DOHH2 (cell line): Measurements from ENCODE around the gene TNFSF8.

Experiments
- H3F3A ChIP-seq: fragments of 200-600 bp; sonication (generic), shearing (Covaris generic); 2 replicates; pipeline ENCODE4 v1.6.0; 2016; ENCODE audit warnings: antibody characterized with exemption, mild to moderate bottlenecking; ENCODE audit not compliant: control insufficient read depth, insufficient read depth
- H3K27ac ChIP-seq: fragments of 200-600 bp; sonication (generic); 2 replicates; pipeline ENCODE4 v1.5.1; 2014; ENCODE audit warnings: low read depth, mild to moderate bottlenecking, low read length, moderate library complexity
- H3K27me3 ChIP-seq: fragments of 200-600 bp; sonication (generic); 2 replicates; pipeline ENCODE4 v1.6.1; 2014; ENCODE audit warnings: mild to moderate bottlenecking, low read length, mixed read lengths; ENCODE audit not compliant: control insufficient read depth
- H3K36me3 ChIP-seq: fragments of 200-600 bp; sonication (generic); 2 replicates; pipeline ENCODE4 v1.6.1; 2014; ENCODE audit warnings: mild to moderate bottlenecking, low read length, moderate library complexity, mixed read lengths; ENCODE audit not compliant: control insufficient read depth
- H3K4me1 ChIP-seq: fragments of 200-600 bp; sonication (generic); 2 replicates; pipeline ENCODE4 v1.6.1; 2014; ENCODE audit warnings: mild to moderate bottlenecking, low read length, mixed read lengths; ENCODE audit not compliant: control insufficient read depth
- H3K4me2 ChIP-seq: fragments of 200-600 bp; sonication (generic); 2 replicates; pipeline ENCODE4 v1.6.0; 2014; ENCODE audit warnings: mild to moderate bottlenecking, low read length, moderate library complexity
- H3K4me3 ChIP-seq: fragments of 200-600 bp; sonication (generic); 2 replicates; pipeline ENCODE4 v1.5.1; 2014; ENCODE audit warnings: mild to moderate bottlenecking, low read length, mixed read lengths
- H3K79me2 ChIP-seq: fragments of 200-600 bp; sonication (generic); 2 replicates; pipeline ENCODE4 v1.6.1; 2014; ENCODE audit warnings: mild to moderate bottlenecking, low read length, mixed read lengths; ENCODE audit not compliant: control insufficient read depth
- H3K9me2 ChIP-seq: fragments of 200-600 bp; sonication (generic); replicated peaks from 2 replicates; pipeline ENCODE4 v1.6.1; 2014; ENCODE audit warnings: mild to moderate bottlenecking, low read length, mixed read lengths; ENCODE audit not compliant: control insufficient read depth
- H3K9me3 ChIP-seq: fragments of 200-600 bp; sonication (generic); 2 replicates; pipeline ENCODE4 v1.6.1; 2014; ENCODE audit warnings: antibody characterized with exemption, low read length, mixed read lengths; ENCODE audit not compliant: control insufficient read depth, insufficient read depth
- H4K20me1 ChIP-seq: fragments of 200-600 bp; sonication (generic); 2 replicates; pipeline ENCODE4 v1.6.0; 2014; ENCODE audit warnings: low read depth, mild to moderate bottlenecking, antibody characterized with exemption, low read length, moderate library complexity; ENCODE audit not compliant: control insufficient read depth, insufficient read depth
- EZH2phosphoT487 ChIP-seq: fragments of 200-600 bp; sonication (generic); IDR thresholded peaks from 2 replicates; pipeline ENCODE4 v1.6.1; 2017; ENCODE audit warnings: borderline replicate concordance, mild to moderate bottlenecking, antibody characterized with exemption, low read length, moderate library complexity, mixed read lengths
- TF ChIP-seq, protein P1 (sequence below): fragments of 200-600 bp; sonication (generic); IDR thresholded peaks from one replicate; pipeline ENCODE4 v1.5.1; 2014; ENCODE audit warnings: antibody characterized with exemption, mild to moderate bottlenecking, low read depth, low read length; ENCODE audit not compliant: poor library complexity, severe bottlenecking

The TNFSF8 gene

DNA sequence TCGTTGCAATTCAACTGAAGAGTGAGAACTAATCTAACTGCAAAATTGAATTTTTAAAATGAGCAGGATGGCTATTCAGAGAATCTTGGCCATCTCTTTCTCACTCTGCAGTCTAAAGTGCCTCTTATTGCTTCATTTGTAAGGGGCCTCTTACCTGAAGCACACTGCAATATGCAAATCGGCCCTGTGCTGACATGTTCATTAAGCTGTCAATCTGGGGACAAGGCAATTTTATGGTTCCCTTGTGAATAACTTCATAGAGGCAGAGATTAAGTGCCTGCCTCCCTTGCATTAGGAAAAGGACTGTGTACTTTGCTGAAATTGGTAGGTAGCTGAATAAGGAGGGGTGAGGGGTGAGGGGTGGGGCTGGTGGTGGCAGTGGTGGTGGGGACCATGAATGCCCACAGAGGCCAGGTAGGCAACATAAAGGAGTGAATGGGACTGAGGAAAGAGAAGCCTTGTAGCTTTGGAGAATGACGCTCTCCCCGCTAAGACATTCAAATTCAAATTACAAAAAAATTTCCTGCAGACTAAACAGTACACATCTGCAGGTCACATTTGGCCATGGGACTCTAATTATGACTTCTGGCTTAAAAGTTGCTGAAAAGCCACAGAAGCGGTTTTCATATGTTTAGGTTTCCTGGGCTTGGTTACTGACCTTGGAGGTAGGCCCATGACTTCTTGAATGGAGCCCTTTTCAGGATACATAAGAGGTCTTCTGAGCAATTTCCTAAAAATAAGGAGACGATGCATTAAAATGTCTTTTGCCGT, 25.0 kb downstream of the TNFSF8 start:
- no peaks in the 10 kb centered on the region for H4K20me1 ChIP-seq
- no peaks in the 10 kb centered on the region for H3F3A ChIP-seq
- peaks cover 54% of the 10 kb centered on the region for H3K4me1 ChIP-seq
- H3K9me3 ChIP-seq, result no peaks in the 10 kb centered on the region
- H3K4me3 ChIP-seq, result no peak overlapping the region
- TF ChIP-seq, protein P1, sequence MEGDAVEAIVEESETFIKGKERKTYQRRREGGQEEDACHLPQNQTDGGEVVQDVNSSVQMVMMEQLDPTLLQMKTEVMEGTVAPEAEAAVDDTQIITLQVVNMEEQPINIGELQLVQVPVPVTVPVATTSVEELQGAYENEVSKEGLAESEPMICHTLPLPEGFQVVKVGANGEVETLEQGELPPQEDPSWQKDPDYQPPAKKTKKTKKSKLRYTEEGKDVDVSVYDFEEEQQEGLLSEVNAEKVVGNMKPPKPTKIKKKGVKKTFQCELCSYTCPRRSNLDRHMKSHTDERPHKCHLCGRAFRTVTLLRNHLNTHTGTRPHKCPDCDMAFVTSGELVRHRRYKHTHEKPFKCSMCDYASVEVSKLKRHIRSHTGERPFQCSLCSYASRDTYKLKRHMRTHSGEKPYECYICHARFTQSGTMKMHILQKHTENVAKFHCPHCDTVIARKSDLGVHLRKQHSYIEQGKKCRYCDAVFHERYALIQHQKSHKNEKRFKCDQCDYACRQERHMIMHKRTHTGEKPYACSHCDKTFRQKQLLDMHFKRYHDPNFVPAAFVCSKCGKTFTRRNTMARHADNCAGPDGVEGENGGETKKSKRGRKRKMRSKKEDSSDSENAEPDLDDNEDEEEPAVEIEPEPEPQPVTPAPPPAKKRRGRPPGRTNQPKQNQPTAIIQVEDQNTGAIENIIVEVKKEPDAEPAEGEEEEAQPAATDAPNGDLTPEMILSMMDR, result no peak
- no peak for TF ChIP-seq EZH2phosphoT487
- H3K9me2 ChIP-seq, result no peaks in the 10 kb centered on the region
- H3K79me2 ChIP-seq, result no peaks in the 10 kb centered on the region
- 0 out of 2 replicates have a peak overlapping the region, but pooled peaks have one; percentile 1 for H3K4me2 ChIP-seq
- peaks cover 55% of the 10 kb centered on the region for H3K36me3 ChIP-seq
- no peaks in the 10 kb centered on the region for H3K27me3 ChIP-seq
- no peak overlapping the region for H3K27ac ChIP-seq

DNA sequence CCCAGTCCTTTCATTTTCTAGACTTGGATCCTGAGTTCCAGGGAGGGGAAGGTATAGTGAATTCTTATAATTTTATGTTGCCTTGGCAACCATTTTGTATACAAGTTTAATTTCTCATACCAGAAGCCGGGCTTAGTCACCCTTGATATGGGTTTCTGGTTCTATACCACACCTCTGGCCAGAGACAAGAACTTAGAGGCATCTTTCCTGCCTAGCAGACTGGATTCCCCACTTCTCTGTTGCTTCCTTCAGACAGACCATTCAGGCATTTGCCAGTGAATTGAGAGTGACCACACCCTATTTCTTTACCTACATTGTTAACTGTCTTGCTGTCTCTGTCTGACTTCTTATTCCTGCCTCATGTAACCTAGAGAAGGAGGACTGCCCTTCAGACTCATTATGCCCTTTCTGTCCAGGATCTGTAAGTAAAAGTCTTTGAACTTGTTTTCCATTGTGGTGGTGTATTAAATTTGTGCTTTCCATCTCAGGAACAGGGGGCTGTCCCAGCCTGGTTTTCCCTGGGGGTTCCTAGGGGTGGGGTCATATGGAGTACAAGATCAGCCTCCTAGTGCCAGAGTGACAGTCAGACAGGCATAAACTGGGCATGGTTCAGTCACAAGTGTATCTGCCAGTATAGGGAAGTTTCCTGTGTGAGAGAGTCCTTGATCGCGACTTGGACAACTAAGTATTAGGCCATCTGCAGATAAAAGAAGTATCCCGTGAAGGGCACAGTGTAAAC, 27.4 kb downstream of the TNFSF8 start:
- H3K4me1 ChIP-seq, result peaks cover 52% of the 10 kb centered on the region
- no peaks in the 10 kb centered on the region for H3K27me3 ChIP-seq
- H3K4me3 ChIP-seq, result no peak overlapping the region
- no peaks in the 10 kb centered on the region for H3F3A ChIP-seq
- TF ChIP-seq EZH2phosphoT487, result no peak
- TF ChIP-seq, protein P1, result no peak
- peaks cover 43% of the 10 kb centered on the region for H3K36me3 ChIP-seq
- no peaks in the 10 kb centered on the region for H3K9me3 ChIP-seq
- no peaks in the 10 kb centered on the region for H3K9me2 ChIP-seq
- no peak overlapping the region for H3K27ac ChIP-seq
- no peak overlapping the region for H3K4me2 ChIP-seq
- H4K20me1 ChIP-seq, result no peaks in the 10 kb centered on the region
- no peaks in the 10 kb centered on the region for H3K79me2 ChIP-seq

DNA sequence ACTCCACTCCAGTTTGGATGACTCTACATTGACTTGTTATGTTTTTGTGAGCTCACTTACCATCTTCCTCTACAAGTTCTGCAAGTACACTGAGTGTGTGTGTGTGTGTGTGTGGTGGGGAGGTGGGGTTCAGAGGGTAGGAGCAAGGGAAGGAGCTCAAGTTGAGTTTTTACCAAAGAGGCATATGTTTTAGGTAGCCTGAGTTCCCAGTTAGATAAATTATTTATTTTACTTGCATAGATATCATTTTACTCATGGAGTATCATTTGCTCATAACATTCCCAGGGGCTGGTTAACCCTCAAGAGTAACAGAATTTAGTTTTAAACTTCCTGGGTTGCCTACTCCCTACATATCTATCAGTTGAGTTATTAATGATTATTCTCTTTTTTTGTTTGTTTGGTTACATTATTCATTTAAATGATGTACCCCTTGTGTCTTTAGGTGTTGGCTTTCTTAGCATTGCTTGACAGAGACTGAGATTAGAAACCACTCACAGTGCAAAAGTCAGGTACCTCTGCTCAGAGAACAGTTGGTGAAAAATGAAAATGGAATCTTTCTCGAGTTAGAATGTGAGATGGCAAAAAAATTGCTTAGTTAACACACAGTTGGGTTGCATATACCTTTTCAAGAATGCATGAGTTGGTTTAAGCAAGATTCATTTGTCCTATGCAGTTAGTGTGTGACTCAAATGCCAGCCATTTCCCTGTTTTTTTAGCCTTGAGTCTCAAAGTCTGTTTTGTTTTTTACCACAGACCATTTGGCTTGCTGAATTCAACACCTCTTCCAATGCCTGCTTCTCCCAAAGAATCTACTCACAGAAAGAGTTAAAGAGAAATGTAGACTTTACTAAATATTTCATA, 29.2 kb downstream of the TNFSF8 start:
- Histone ChIP-seq H3K27ac (no peak overlapping the region), H3F3A (no peaks in the 10 kb centered on the region), H3K4me1 (peaks cover 38% of the 10 kb centered on the region)

More for the DNA sequence above, 29.2 kb downstream of the TNFSF8 start:
- H3K9me3 ChIP-seq, result no peaks in the 10 kb centered on the region
- H3K27me3 ChIP-seq, result no peaks in the 10 kb centered on the region
- H3K4me2 ChIP-seq, result no peak overlapping the region
- no peaks in the 10 kb centered on the region for H4K20me1 ChIP-seq
- H3K36me3 ChIP-seq, result peaks cover 34% of the 10 kb centered on the region
- TF ChIP-seq, protein P1, result no peak
- TF ChIP-seq EZH2phosphoT487, result no peak
- no peak overlapping the region for H3K4me3 ChIP-seq
- H3K79me2 ChIP-seq, result no peaks in the 10 kb centered on the region
- H3K9me2 ChIP-seq, result no peaks in the 10 kb centered on the region
